Tibial artery (tissue), 4 donors: ENCODE measurements around the gene CKMT2.
"Not testable (repeated sequence)": the region's sequence is repeated elsewhere in the genome, so short reads cannot be mapped to it uniquely, and the experiment has no call there.

Source experiments
- DNase-seq, 2 donors: peaks; one replicate each; pipeline ENCODE4 v3.0.0-alpha.2; 2019
- H3K27ac ChIP-seq, 2 donors: fragments of 200-600 bp; sonication (generic) in 1 of 2; 1 replicate in 1 of 2; 2 replicates in 1 of 2; pipeline ENCODE4 v1.5.1; 2018 to 2019; ENCODE audit warnings: mild to moderate bottlenecking in 1 of 2
- H3K27me3 ChIP-seq, 2 donors: fragments of 200-600 bp; sonication (generic) in 1 of 2; one replicate each; pipeline versions ENCODE4 v1.5.1 to v1.6.0; 2016 to 2019
- H3K36me3 ChIP-seq, 3 donors: fragments of 200-600 bp; sonication (generic) in 2 of 3; one replicate each; pipeline ENCODE4 v1.5.1; 2016 to 2019; ENCODE audit warnings: mild to moderate bottlenecking in 2 of 3
- H3K4me1 ChIP-seq, 4 donors: fragments of 200-600 bp; sonication (generic) in 2 of 4; 1 replicate in 3 of 4; 2 replicates in 1 of 4; pipeline ENCODE4 v1.5.1; 2016 to 2019
- H3K4me3 ChIP-seq, 2 donors: fragments of 200-600 bp; sonication (generic) in 1 of 2; 1 replicate in 1 of 2; 2 replicates in 1 of 2; pipeline ENCODE4 v1.5.1; 2018 to 2019; ENCODE audit warnings: mild to moderate bottlenecking in 2 of 2
- H3K9me3 ChIP-seq, 3 donors: fragments of 200-600 bp; sonication (generic) in 1 of 3; one replicate each; pipeline ENCODE4 v1.5.1; 2016 to 2019
- intact Hi-C: fragments of 100-400 bp; cut with DNase I; formaldehyde crosslinking; loops from one replicate; pipeline ENCODE4 v1.15.0; 2023; ENCODE audit warnings: low total_unique reads
- TF ChIP-seq, protein P1 (sequence below), 2 experiments: fragments of 200-600 bp in 1 of 2; fragments of 450-650 bp in 1 of 2; IDR thresholded peaks; one replicate each; pipeline ENCODE4 v1.5.1; 2017 to 2019; ENCODE audit warnings: antibody characterized with exemption in 2 of 2, mild to moderate bottlenecking in 1 of 2, moderate library complexity in 1 of 2

CKMT2 gene

DNA sequence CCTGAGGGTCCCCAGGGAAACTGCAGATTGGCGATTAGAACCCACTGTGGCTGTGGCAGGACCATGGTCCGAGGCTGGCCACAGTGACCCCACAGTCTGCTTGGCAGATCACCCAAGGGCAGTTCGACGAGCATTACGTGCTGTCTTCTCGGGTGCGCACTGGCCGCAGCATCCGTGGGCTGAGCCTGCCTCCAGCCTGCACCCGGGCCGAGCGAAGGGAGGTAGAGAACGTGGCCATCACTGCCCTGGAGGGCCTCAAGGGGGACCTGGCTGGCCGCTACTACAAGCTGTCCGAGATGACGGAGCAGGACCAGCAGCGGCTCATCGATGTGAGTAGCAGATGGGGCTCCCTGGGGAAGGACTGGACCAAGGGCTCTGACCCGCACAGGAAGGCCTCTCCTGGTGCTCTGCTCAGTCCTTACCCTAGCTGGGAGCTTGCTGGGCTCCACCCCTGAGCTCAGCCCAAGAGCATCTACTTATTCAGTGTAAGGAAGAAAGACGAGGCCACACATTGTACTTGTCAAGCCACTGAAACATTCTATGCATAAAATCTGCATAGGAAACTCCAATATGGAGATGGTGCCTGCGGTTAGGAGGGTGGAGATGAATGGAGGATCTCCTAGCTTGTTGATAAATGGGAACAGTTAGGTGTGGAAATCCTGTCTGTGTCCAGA lies 21.9 kb downstream of the CKMT2 start:
- Histone ChIP-seq H3K27me3 (no peaks in the 10 kb centered on the region), H3K4me1 (no peaks in the 10 kb centered on the region), H3K9me3 (no peaks in the 10 kb centered on the region), H3K36me3 (peaks cover 61 to 89% (median 73%) of the 10 kb centered on the region in 3 donors), H3K4me3 (no peak overlapping the region), H3K27ac (no peak overlapping the region)
- no peak for DNase-seq
- TF ChIP-seq, protein P1, sequence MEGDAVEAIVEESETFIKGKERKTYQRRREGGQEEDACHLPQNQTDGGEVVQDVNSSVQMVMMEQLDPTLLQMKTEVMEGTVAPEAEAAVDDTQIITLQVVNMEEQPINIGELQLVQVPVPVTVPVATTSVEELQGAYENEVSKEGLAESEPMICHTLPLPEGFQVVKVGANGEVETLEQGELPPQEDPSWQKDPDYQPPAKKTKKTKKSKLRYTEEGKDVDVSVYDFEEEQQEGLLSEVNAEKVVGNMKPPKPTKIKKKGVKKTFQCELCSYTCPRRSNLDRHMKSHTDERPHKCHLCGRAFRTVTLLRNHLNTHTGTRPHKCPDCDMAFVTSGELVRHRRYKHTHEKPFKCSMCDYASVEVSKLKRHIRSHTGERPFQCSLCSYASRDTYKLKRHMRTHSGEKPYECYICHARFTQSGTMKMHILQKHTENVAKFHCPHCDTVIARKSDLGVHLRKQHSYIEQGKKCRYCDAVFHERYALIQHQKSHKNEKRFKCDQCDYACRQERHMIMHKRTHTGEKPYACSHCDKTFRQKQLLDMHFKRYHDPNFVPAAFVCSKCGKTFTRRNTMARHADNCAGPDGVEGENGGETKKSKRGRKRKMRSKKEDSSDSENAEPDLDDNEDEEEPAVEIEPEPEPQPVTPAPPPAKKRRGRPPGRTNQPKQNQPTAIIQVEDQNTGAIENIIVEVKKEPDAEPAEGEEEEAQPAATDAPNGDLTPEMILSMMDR (IDR thresholded peaks at IDR 0.05), result no peak
- intact Hi-C loops, result no loop called here

- intact Hi-C loops, result no loop called here
- H3K9me3 ChIP-seq, result peaks cover 0 to 3% (median 0%) of the 10 kb centered on the region in 3 donors
- no peaks in the 10 kb centered on the region for H3K4me1 ChIP-seq
- H3K4me3 ChIP-seq, result no peak overlapping the region
- TF ChIP-seq, protein P1 (IDR thresholded peaks at IDR 0.05), result no peak
- H3K27ac ChIP-seq, result no peak overlapping the region
- H3K27me3 ChIP-seq, result no peaks in the 10 kb centered on the region
- peaks cover 57 to 91% (median 76%) of the 10 kb centered on the region in 3 donors for H3K36me3 ChIP-seq
- no peak for DNase-seq
Measured at GRCh38 chr5:81256766-81257165, 23.6 kb downstream of the CKMT2 start.

GRCh38 chr5:81262796-81263195 lies 29.7 kb downstream of the CKMT2 start:
- H3K4me1 ChIP-seq, H3K9me3 ChIP-seq, H3K4me3 ChIP-seq, H3K27me3 ChIP-seq, intact Hi-C loops, DNase-seq, H3K27ac ChIP-seq: not testable (repeated sequence)
- H3K36me3 ChIP-seq, result peaks cover 51 to 81% (median 56%) of the 10 kb centered on the region in 3 donors

DNA sequence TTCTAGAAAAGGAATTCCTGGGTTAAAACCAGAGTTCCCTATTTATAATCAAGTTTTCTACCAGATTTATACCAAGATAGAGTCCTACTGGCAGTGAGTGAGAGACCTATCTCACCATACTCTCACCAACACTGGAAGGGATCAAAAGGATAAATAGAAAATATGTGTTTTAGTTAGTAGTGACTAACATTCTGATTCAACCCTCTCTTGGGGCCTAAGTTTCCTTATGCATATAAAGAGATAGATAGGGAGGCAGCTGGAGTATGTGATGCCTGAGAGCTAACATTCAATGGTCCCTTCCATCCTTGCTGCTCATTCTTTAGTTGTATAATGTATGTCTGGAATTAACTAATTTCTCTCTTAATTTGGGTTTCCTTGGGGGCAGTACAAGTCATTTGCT lies 32.0 kb downstream of the CKMT2 start:
- H3K27ac ChIP-seq, result no peak overlapping the region
- no peaks in the 10 kb centered on the region for H3K27me3 ChIP-seq
- no peak overlapping the region for H3K4me3 ChIP-seq
- intact Hi-C loops, result no loop called here
- peaks cover 0 to 8% (median 0%) of the 10 kb centered on the region in 3 donors for H3K9me3 ChIP-seq
- DNase-seq, result no peak
- peaks cover 38 to 81% (median 57%) of the 10 kb centered on the region in 3 donors for H3K36me3 ChIP-seq
- H3K4me1 ChIP-seq, result no peaks in the 10 kb centered on the region
- TF ChIP-seq, protein P1 (IDR thresholded peaks at IDR 0.05), result no peak

DNA sequence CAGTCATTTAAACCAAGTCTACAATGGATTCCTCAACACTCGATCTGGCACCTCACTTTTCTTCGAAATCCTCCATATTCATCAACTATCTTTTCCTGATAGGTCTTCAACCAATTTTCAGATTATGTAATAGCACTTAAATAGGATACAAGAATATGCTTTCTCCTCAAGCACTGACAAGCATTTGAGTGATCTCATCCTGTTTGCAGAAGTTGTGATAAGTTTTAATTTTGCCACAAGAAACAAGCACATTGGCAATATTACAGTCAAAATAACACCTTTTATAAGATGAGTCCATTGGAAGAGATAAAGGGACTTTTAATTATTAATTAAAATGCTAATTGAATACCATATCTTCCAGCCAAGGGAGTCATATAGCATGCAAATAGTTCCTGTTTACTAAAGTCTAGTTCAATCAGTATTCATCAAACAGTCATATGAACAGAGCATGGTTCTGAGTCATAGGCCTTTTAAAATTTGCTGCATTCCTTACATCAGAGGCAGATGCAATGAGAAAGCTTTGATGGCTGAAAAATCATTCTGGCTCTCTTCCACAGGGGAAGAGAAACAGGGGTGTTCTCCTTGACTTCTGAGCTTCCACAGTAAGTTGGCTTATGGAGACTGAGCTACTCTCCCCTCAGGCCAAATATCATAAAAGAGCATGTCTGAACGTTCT lies 35.5 kb downstream of the CKMT2 start:
- TF ChIP-seq, protein P1 (IDR thresholded peaks at IDR 0.05), result no peak
- intact Hi-C loops, result no loop called here
- H3K4me3 ChIP-seq, result no peak overlapping the region
- H3K36me3 ChIP-seq, result peaks cover 34 to 70% (median 63%) of the 10 kb centered on the region in 3 donors
- H3K27me3 ChIP-seq, result no peaks in the 10 kb centered on the region
- H3K27ac ChIP-seq, result no peak overlapping the region
- DNase-seq, result no peak
- H3K9me3 ChIP-seq, result peaks cover 0 to 29% (median 0%) of the 10 kb centered on the region in 3 donors
- no peaks in the 10 kb centered on the region for H3K4me1 ChIP-seq

GRCh38 chr5:81269751-81270393 lies 36.8 kb downstream of the CKMT2 start:
- no peaks in the 10 kb centered on the region for H3K27me3 ChIP-seq
- H3K9me3 ChIP-seq, result peaks cover 0 to 40% (median 0%) of the 10 kb centered on the region in 3 donors
- no peaks in the 10 kb centered on the region for H3K4me1 ChIP-seq
- TF ChIP-seq, protein P1 (IDR thresholded peaks at IDR 0.05), result no peak
- no peak overlapping the region for H3K4me3 ChIP-seq
- peaks cover 28 to 61% (median 55%) of the 10 kb centered on the region in 3 donors for H3K36me3 ChIP-seq
- intact Hi-C loops, result no loop called here
- H3K27ac ChIP-seq, result no peak overlapping the region
- DNase-seq, result no peak

DNA sequence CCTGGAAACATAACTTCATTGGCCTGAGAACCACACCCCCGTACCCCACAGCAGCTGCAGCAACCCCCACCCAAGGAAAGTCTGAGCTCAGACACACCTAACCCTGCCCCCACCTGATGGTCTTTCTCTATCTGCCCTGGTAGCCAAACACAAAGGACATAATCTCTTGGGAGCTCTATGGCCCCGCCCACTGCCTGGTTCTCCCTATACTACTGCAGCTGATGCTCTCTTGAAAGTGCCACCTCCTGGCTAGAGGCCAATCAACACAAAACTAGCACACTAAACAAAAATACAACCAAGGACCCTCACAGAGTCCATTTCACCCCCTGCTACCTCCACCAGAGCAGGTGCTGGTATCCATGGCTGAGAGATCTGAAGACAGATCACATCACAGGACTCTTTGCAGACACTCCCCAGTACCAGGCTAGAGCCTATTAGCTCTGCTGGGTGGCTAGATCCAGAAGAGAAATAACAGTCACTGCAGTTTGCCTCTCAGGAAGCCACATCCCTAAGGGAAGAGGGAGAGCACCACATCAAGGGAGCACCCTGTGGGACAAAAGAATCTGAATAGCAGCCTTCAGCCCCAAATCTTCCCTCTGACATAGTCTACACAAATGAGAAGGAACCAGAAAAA lies 37.4 kb downstream of the CKMT2 start:
- H3K36me3 ChIP-seq, result peaks cover 25 to 57% (median 51%) of the 10 kb centered on the region in 3 donors
- DNase-seq, intact Hi-C loops, H3K4me3 ChIP-seq, H3K27me3 ChIP-seq, H3K4me1 ChIP-seq, H3K27ac ChIP-seq: not testable (repeated sequence)
- H3K9me3 ChIP-seq, result peaks cover 0 to 45% (median 0%) of the 10 kb centered on the region in 3 donors
